Stimulated activated CD4-positive, alpha-beta T cell treated with anti-CD3 and anti-CD28 coated beads, TNF-alpha, amount 100 ng/mL, for 4 hours (primary cell): ENCODE data around the gene PER2.
"Not testable (repeated sequence)": the region's sequence is repeated elsewhere in the genome, so short reads cannot be mapped to it uniquely, and the experiment has no call there.

Experiments used
- DNase-seq, 3 experiments: peaks; one replicate each; pipeline ENCODE4 v3.0.0-alpha.2; 2020; ENCODE audit warnings: low read depth in 3 of 3

The PER2 gene

DNA sequence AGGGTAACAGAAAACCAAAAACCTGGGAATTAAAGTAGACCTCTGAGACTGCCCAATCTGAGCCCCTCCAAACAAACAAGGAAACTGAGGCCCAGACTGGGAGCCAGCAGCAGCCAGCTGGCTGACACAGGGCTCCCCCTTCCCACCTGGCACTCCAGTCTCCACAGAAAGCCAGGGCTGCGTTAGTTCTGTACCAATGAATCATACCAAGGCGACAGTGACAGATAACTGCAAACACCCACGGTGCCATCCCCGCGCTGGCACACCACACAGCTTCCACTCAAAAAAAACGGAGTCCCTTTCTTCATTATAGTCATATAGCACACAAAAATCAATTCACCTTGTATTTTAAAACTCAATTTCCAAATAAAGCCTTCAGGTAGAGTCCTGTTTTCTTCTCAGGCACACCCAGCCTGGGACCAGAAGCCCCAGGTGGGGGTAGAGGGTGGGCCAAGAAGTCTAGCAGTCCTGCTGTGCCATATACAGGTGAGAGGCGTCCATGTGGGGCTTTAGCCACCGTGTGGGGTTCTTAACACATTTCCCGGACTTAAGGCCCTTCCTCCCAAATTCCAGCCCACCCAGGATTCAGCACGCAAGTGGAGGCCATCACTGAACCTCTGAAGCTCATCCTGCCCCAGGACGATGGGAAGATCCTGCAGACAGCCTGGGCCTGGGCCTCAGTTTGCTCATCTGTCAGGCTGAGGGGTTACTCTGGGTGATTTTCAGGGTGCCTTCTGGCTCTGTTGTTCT lies 1.2 kb downstream of the PER2 start:
- no peak for DNase-seq

DNA sequence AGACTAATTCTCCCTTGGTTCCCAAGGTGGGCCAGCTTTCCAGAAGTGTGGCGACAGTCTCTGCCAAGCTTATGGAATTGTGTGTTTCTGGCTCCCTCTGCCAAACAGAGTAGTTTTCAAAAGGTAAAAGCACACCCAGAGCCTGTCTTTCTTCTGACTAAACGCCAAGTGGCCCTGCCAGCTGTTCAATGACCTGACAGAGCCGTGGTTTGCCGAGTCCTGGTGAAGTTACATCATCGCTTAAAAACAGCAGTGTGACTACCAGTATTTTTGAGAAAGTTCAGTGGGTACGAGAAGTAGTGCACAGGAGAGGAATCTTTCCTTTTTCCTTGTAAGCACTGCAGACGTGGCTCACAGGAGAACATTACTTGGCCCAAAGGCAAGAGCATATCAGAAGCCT lies 1.9 kb downstream of the PER2 start:
- DNase-seq: no peak

DNA sequence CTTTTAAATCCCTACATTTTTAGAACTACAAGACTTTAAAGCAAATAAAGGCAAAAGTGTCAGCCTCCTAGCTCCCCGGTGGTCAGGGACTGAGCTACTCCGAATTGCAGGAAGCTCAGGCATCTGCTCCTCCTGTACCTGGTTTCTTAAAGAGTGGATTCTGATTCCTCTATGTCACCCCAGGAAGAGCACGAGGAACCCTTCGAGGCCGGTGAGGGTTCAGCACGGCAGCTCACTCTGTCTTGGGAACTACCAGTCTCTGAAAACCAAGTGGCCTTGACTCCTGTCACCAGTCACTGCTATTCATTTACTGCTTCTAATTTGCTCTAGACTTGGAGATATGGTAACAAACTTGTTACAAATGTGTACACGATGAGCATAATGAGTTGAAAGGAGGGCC lies 2.3 kb downstream of the PER2 start:
- DNase-seq: no peak

DNA sequence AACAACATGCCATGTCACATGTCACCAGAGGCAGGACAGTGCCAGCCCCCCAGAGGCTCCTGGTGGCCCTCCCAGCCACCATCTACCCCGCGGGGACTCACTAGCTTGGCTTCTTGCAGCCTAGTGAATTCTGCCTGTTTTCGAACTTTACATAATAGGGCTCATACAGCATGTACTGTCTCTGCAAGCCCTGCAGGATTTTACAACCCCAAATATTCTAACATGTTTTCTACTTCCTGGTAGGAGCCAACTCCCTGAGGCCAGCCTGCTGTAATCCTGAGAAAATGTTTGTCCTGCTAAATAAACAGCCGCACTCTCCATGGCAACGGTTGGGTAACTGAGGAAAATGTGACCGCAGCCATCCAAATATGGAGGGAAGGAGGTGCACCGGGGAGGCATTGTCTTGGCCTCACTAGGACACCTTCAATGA lies 2.7 kb downstream of the PER2 start:
- no peak for DNase-seq

DNA sequence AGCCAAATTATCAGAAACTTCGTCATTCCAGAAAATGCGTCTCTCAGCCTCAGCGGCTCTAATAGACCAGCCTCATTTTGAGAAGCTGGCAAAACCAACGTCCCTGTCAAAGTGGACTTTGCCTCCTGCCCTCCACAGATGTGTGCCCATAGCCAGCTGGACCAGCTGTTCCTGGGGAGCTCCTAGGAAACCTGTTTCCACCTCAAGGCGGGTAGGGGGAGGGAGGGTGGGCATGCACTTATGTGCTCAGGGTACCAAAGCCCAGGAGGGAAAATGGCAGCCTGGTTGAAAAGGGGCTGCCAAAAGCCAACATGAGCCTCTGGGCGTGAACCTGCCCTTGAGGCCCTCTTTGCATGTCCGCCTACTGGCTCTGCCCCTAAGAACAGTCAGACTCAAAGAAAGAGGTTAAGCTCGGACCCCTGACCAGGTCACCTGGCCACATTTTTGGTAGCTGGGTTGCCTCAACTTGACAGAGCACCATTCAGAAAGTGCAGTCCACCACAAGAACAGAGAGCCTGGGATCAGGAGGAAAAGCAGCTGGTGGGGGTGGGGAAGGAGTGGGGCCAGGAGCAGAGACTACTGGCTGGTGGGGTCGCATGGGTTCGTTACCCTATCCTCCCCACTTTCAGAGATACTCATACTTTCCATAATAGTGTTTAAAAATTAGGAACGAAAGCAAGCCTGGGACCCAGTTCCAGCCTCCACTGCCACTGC lies 3.5 kb downstream of the PER2 start:
- no peak for DNase-seq

DNA sequence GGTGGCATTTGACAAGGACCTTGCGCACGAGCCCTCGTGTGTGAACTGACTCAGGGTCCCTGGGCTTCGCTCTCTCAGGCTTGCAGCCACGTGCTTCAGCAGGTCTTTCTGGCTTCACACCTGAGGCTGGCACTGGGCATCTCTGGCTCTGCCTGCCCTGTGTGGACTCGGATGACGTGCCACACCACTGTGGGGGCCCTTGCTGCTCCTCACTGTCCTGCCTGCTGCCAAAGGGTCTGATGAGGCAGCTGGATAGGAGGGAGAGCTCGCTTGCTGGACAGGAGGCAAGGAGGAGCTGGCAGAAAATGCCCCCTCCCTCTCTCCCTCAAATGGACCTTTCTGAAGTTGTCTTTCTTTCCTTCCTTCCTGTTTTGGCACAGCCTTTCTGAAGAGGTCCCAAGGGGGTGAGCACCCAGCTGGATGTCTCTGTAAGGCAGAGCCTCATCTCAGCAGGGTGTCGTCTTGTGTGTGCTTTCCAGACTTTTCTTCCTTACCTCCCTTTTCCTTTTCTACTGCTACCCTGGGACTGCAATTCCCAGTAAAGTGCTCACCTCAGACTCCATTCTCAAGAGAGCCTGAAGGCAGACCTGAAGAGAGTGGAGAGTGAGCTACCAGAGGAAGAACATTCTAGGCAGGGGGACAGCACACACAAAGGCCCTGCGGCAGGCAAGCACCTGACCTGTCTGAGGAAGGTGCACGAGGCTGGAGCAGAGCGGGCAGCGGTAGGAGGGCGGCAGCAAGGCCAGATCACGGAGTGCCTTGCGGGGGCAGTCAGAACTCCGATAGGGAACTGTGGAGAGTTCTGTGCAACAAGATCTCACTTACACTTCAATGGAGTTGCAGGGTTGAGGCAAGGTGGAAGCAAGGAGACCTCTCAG lies 5.3 kb downstream of the PER2 start:
- DNase-seq: no peak

DNA sequence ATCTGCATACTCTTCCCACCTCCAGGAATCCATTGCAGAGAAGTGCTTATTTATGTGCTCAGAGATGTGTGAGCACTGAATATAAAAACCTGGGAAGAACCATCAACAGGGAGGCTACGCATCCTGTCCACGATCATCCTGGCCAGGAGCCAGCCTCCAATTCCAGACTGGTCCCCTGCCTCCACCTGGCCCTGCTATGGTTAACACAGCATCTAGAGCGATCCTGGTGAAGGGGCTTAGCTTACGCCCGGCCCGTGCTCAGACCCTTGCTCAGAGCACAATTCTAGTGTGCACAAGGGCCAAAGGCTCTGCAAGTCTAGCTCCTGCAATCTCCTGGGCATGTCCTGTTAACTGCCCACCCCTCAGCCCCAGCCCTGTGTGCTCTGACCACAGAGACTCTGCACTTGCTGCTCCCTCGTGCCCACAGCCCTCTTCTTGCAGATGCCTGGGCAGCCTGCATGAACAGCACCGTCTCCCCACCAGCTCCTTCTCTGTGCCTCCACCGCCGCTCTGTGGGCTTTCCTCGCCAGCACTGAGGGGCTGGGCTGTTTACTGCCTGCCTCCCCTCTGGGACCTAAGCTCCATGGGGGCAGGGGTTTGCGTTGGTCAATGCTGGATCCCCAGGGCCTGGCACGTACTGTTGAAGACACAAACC lies 6.5 kb downstream of the PER2 start:
- DNase-seq: no peak

DNA sequence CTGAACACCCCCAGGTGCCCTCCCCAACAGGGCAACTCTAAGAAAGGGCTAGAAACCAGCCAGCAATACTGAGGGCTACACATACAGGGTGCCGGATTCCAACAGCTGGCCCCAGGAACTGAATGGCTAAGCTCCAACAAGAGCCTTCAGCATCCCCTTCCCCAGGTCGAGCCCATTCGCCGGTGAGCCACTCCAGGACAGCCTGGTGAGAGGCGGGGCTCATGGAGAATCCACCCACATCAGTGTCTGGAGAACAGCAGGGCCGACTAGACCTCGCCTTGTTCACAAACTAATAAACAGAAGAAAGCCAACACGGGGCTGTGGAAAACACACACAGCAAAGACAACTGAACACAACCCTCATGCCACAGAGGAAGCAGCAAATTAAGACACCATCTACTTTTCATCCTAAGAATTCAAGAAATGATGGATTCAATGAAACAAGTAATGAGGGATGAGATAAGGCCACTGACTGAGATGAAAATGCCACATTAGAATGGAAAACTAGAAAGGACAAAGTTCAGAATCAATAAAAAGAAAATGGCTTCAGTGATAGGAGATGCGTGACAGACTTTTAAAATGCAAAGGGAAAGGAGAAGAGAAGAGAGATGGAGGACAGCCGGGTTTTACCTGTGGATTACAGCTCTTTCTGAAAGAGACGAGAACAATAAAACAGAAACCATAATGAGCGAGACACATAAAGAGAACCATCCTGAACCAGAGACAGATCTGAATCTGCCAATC lies 8.2 kb downstream of the PER2 start:
- DNase-seq: no peak

DNA sequence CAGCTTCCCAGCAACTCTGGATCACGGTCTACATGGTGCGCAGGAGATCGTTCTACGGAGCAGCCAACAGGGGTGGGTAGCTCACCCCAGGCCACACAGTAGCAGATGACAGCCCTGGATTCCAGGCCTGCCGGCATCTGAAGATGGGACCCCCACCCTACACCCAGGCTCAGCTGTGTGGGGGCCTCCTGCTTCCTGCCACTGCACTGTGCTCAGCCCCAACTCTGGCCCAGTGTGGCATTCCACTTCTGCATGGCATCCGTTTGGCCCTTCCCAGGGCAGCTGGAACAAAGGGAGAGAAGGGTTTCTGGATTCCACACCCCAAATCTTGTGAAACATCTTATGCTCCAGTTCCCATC lies 9.1 kb downstream of the PER2 start:
- DNase-seq: no peak

DNA sequence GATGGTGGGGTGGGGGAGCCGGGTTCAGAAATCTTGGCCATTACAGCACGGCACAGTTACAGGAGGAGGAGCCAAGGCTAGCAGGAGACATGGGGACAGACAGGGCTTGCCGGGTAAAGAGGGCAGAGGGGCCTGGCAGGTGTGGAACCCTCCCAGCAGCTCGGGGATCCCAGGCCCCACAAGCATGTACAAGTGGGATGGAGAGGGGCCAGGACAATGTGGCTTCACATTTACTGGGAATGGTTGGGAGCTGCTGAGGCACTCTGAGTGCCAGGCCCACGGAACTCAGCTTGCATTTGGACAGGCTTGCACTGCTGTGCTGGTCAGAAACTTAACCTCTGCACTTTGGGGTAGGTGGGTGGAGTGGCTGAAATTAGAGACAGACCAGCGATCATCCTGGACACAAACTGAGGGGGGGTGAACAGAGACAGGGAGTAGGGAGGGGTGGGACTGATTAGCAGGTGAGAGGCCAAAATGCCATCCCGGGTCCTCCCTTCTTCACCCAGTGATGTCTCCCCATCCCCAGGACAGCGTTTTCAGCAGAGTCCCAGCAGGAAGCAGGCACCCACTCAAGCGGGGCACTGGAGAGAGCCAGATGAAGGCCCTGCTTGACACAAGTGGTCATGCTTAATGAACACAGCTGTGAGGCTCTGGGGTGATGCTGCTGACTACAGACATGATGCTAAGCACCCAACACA lies 9.6 kb downstream of the PER2 start:
- DNase-seq: no peak

DNA sequence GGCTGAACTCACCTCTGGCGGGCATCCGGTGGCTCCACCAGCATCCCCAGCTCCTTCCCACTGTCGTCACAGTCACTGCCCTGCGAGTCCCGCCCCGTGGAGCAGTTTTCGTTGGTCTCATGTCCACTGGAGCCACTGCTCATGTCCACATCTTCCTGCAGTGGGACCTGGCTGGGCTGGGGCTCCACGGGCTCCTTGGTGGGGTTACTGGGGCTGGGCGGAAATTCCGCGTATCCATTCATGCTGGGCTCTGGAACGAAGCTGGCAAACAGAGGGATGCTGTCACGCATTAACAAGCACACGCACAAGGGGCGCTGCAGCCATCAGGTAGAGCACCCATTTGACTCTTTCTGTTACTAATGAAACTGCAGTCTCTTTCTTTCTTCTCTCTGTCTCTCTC lies 10.7 kb downstream of the PER2 start:
- DNase-seq: no peak

DNA sequence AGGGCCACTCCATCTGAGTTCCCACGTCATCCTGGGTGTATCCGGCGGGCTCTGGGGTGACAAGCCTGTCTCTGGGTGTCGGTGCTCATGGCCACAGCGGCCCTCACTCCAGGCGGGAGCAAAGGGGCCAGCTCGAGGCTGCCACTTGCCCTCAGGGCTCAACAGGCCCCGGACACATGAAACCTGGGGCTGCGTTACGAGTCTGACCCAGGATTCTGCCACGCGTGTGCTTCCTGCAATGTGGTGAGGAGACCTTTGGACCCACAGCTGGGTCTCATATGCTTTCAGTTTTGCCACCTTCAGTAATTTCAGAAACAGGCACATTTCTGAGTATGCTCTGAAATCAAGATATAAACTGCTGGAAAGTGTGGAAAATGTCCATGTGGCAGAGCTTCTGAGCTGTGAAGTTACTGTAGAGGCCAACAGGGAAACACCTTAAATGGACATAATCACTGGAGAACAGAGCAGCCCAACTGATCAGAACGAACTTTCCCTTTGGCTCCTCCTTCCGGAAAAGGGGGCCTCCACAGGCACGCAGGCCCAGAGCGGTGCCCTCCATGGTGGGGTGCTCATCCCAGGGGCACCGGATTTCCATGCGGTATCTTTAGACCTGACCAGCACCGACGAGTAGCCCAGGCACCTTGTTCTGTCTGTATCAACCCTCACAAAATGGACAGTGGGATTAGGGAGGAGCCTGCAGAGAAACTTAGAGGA lies 14.1 kb downstream of the PER2 start:
- no peak for DNase-seq

DNA sequence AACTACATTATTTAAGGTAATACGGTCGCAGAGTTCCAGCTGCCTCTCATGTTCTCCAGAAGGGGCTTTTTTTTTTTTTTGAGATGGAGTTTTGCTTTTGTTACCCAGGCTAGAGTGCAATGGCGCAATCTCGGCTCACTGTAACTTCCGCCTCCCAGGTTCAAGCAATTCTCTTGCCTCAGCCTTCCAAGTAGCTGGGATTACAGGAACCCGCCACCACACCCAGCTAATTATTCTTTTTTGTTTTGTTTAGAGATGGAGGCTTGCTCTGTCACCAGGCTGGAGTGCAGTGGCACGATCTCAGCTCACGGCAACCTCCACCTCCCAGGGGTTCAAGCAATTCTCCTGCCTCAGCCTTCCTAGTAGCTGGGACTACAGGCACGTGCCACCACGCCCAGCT lies 15.0 kb downstream of the PER2 start:
- DNase-seq: not testable (repeated sequence)

DNA sequence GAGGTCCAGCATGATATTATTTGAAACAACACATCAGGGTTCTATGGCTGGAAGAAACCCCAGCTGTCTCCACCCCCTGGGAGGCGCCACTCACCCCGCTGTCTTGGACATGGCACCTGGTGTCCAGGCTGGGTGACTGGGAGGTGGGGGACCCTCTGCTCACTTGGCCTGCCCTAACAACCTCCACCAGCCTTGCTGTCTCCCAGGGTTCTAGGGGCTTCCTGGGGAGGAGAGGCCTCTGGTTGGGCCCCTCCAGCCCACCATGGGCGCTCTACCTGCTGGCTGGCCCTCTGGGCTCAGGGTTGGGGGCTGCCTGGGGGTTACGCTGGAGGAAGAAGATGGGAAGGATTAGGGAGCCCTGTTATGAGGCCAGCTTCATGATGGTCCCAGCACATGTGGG lies 16.3 kb downstream of the PER2 start:
- DNase-seq: no peak

DNA sequence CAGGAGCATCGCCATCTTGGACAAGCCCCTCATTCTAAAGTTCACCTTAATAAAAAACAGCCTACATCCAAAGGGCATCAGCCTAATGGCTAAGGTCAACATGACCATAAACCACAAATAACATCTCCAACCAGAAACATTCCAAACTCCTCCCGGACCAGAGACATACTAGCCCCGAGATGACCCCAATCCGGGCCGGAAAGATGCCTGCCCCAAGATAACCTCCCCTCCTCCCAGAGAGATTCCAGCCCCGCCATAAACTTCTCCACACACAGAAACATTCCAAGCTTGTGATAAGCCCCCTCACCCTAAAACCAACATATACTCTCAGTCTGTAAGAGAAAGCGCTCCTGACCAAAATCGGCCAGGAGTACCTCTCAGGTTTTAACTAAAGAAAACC lies 16.7 kb downstream of the PER2 start:
- not testable (repeated sequence) for DNase-seq

DNA sequence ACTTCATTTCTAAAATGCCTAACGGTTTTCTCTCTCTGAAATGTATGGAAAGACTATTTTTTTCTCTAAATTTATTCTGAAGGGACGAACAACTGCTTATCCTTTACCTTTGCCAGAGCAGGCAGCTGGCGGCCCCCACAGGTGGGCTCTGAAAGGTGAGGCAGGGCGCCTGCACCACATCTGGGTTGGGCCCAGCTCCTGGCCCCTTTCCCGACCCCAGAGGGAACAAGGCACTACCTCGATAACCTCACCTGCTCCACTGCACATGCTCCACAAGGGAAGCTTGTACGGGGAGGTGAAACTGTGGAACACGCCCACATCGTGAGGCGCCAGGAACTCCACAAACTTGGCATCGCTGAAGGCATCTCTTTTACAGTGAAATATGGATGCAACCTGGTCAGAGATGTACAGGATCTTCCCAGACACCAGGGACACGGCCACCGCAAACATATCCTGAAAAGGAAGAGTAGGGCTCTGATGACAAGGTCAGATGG lies 17.3 kb downstream of the PER2 start:
- DNase-seq: no peak

DNA sequence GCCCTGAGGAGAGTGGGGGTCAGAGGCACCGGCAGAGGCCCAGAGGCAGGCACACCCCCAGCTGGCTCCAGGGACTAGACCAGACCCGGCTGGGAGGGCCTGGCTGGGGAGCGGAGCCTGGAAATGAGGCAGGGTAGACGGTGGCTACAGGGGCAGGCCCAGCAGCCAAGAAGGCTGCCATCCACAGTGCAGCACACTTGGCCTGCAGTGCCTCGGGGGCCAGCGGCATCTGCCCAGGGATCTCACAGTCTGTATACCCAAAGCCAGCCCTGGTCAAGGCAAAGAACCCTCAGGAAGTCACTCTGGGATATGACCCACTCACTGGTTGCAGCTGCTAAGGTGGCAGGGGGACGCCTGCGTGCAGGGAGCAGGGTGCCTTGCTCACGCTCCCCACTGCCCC lies 17.8 kb downstream of the PER2 start:
- DNase-seq: no peak

DNA sequence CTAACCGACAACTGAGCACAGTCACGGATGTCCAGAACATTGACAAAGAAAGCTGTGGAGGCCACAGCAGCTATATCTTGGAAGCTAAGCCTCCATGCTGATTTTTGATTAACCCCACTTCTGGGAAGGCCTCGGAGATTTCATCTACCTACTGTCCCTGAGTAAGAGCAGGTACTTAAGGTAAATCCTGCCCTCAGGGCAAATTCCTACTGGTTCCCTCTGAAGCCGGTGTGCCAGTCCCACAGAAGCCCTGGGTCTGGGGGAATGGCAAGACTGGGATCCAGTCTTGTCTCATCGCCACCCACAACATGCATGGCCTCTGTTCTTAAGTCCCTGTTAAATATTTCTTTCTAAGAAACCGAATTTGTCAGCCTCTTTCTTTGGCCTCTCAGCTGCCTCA lies 18.7 kb downstream of the PER2 start:
- DNase-seq: no peak

DNA sequence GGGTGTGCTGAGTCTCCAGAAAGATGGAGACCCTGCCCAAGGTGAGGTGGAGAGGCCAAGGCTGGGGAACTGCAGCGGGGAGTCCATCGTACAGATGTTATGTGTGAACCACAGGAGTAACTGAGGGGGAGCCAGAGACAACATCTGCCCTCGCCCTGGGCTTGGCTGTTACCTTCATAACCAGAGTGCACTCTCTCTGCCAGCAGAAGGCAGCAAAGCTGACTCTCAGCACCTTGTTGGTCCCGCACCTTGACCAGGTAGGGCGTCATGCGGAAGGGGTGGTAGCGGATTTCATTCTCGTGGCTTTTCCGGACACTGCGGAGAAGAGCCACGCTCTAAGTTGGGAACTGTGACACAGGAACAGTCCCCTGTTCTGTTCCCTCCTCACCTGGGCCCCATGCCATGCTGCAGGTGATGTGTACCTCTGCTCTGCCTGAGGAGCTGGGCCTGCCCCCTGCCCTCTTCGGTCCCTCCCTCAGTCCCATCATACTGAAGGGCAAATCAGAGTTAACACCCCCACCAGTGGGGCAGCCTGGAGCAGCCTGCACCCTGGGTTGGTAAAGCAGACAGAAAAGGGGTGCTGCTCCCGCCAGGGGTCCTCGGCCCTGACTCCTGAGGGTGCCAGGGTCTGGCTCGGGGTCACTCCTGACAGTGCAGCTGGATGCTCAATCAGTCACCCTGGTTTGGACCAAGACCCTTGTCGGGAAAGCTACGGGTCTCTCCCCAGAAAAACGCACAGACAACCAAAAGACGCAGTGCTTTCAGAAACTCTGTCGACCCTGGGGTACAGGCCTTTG lies 20.3 kb downstream of the PER2 start:
- DNase-seq: no peak
